ENCODE data around the gene ADIPOQ. TPM values are rescaled to one million over a fixed set of nuclear protein-coding genes. Genes with fewer than 3 reads are reported as not detected.
A peak's percentile ranks its signal among the peaks of the same experiment; 100 is the strongest.
"Not testable (repeated sequence)": the region's sequence is repeated elsewhere in the genome, so short reads cannot be mapped to it uniquely, and the experiment has no call there.

Gene ADIPOQ
- total RNA-seq, 1 donor from 2014 or later: 0.69 TPM

GRCh38 chr3:186869253-186870100 lies 27.0 kb downstream of the ADIPOQ start:
- no peak overlapping the region for H3K27ac ChIP-seq (replicated peaks)
- intact Hi-C loops (cut with micrococcal nuclease): no loop called here
- TF ChIP-seq CTCF (IDR thresholded peaks at IDR 0.05; ENCODE audit: borderline replicate concordance): no peak

GRCh38 chr3:186870421-186871201 lies 28.1 kb downstream of the ADIPOQ start:
- H3K27ac ChIP-seq (replicated peaks): peak overlapping the region; percentile 31
- intact Hi-C loops (cut with micrococcal nuclease): no loop called here

More at GRCh38 chr3:186869253-186870100, 27.0 kb downstream of the ADIPOQ start:
- DNase-seq: no peak
- no peak overlapping the region for H3K4me3 ChIP-seq
- H3K9me3 ChIP-seq (replicated peaks): no peaks in the 10 kb centered on the region
- no peaks in the 10 kb centered on the region for H3K27me3 ChIP-seq (ENCODE audit: low read depth)
- peaks cover 22% of the 10 kb centered on the region for H3K4me1 ChIP-seq
- no peaks in the 10 kb centered on the region for H3K36me3 ChIP-seq

GRCh38 chr3:186871403-186871924 lies 29.0 kb downstream of the ADIPOQ start:
- Histone ChIP-seq H3K36me3 (no peaks in the 10 kb centered on the region), H3K27me3 (ENCODE audit: low read depth) (no peaks in the 10 kb centered on the region), H3K4me3 (no peak overlapping the region), H3K9me3 (replicated peaks) (no peaks in the 10 kb centered on the region), H3K4me1 (peaks cover 22% of the 10 kb centered on the region), H3K27ac (replicated peaks) (peak overlapping the region; percentile 31)
- TF ChIP-seq CTCF (IDR thresholded peaks at IDR 0.05; ENCODE audit: borderline replicate concordance): no peak
- no peak for DNase-seq
- intact Hi-C loops (cut with micrococcal nuclease): no loop called here

More at GRCh38 chr3:186870421-186871201, 28.1 kb downstream of the ADIPOQ start:
- Histone ChIP-seq H3K4me3 (no peak overlapping the region), H3K36me3 (no peaks in the 10 kb centered on the region), H3K4me1 (peaks cover 22% of the 10 kb centered on the region), H3K27me3 (ENCODE audit: low read depth) (no peaks in the 10 kb centered on the region), H3K9me3 (replicated peaks) (no peaks in the 10 kb centered on the region)
- DNase-seq: no peak
- no peak for TF ChIP-seq CTCF (IDR thresholded peaks at IDR 0.05; ENCODE audit: borderline replicate concordance)

- intact Hi-C loops (cut with micrococcal nuclease); H3K36me3 ChIP-seq; H3K27ac ChIP-seq (replicated peaks); H3K27me3 ChIP-seq (ENCODE audit: low read depth); H3K9me3 ChIP-seq (replicated peaks); DNase-seq; H3K4me3 ChIP-seq: not testable (repeated sequence)
- H3K4me1 ChIP-seq: peaks cover 22% of the 10 kb centered on the region
Observed at GRCh38 chr3:186873796-186874195, 31.3 kb downstream of the ADIPOQ start.

GRCh38 chr3:186874216-186874615 lies 31.7 kb downstream of the ADIPOQ start:
- DNase-seq; H3K9me3 ChIP-seq (replicated peaks); H3K4me3 ChIP-seq; H3K36me3 ChIP-seq; H3K27ac ChIP-seq (replicated peaks); intact Hi-C loops (cut with micrococcal nuclease); H3K27me3 ChIP-seq (ENCODE audit: low read depth): not testable (repeated sequence)
- peaks cover 22% of the 10 kb centered on the region for H3K4me1 ChIP-seq

- H3K36me3 ChIP-seq; intact Hi-C loops (cut with micrococcal nuclease); H3K27ac ChIP-seq (replicated peaks); DNase-seq; H3K9me3 ChIP-seq (replicated peaks); H3K4me3 ChIP-seq; H3K27me3 ChIP-seq (ENCODE audit: low read depth): not testable (repeated sequence)
- H3K4me1 ChIP-seq: peaks cover 16% of the 10 kb centered on the region
Observed at GRCh38 chr3:186874841-186875240, 32.3 kb downstream of the ADIPOQ start.

All from left ventricle myocardium inferior (tissue), 1 donor.